NB4 (cell line): Measurements from ENCODE around the gene GAS7.

Experiments
- DNase-seq: peaks from one replicate; pipeline ENCODE4 v3.0.0; 2010; ENCODE audit warnings: low read depth
- H3K4me3 ChIP-seq: one replicate; pipeline ENCODE4 v1.5.1; 2011; ENCODE audit warnings: mild to moderate bottlenecking, low read depth, low read length, moderate library complexity
- MYC ChIP-seq: IDR thresholded peaks from 2 replicates; pipeline ENCODE4 v1.6.1; 2011; ENCODE audit warnings: low read depth, low read length
- POLR2A ChIP-seq: IDR thresholded peaks from 2 replicates; pipeline ENCODE4 v1.6.1; 2011; ENCODE audit warnings: mild to moderate bottlenecking; ENCODE audit not compliant: insufficient read length; ENCODE audit errors: extremely low read depth
- TF ChIP-seq, protein P1 (sequence below): IDR thresholded peaks from 2 replicates; pipeline ENCODE4 v1.6.1; 2011; ENCODE audit warnings: low read depth, low read length
- TF ChIP-seq, protein P2 (sequence below): IDR thresholded peaks from one replicate; pipeline ENCODE4 v1.5.1; 2012; ENCODE audit warnings: low read depth, low read length

The GAS7 gene

DNA sequence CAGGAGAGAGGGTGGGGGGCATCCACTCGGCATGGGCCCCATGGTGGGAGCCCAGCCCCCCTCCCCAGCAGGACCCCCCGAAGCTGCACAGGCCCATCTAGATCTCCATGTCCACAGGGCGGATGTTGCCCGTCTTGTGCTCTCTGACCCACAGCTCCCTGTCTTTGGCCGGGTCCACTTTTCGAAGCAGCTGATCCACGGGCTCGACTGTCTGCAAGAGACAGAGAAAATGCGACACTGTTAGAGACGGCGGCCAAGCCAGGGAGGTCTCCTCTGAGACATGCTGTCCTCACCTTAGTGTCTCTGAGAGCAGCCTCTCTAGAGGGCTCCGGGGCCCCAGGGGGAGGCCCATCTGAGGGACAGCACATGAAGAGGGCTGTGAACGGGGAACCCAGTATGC is 281.3 kb downstream of the GAS7 start:
- no peak for DNase-seq

DNA sequence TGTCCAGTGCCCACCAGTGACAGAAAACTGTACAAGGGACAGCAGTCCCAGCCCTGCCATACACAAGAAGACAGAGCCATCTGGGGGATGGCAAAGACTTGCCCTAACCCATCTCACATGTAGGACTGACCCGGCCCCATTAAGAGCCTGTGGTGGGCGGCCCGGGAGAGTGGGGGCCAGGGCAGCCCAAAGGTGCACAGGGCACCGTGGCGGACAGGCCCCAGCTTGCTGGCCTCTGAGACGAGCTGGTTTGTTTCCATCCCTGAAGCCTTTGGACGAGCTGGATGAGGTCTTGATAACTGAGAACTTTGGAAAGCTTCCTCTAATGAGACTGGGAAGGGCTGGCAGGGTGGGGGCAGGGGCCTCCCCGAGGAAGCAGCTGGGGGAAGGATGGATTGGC is 282.3 kb downstream of the GAS7 start:
- TF ChIP-seq POLR2A, result no peak
- TF ChIP-seq, protein P1, sequence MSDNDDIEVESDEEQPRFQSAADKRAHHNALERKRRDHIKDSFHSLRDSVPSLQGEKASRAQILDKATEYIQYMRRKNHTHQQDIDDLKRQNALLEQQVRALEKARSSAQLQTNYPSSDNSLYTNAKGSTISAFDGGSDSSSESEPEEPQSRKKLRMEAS, result no peak
- no peak for TF ChIP-seq MYC
- TF ChIP-seq, protein P2, sequence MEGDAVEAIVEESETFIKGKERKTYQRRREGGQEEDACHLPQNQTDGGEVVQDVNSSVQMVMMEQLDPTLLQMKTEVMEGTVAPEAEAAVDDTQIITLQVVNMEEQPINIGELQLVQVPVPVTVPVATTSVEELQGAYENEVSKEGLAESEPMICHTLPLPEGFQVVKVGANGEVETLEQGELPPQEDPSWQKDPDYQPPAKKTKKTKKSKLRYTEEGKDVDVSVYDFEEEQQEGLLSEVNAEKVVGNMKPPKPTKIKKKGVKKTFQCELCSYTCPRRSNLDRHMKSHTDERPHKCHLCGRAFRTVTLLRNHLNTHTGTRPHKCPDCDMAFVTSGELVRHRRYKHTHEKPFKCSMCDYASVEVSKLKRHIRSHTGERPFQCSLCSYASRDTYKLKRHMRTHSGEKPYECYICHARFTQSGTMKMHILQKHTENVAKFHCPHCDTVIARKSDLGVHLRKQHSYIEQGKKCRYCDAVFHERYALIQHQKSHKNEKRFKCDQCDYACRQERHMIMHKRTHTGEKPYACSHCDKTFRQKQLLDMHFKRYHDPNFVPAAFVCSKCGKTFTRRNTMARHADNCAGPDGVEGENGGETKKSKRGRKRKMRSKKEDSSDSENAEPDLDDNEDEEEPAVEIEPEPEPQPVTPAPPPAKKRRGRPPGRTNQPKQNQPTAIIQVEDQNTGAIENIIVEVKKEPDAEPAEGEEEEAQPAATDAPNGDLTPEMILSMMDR, result no peak
- no peak overlapping the region for H3K4me3 ChIP-seq
- DNase-seq, result no peak

More for the DNA sequence above, 281.3 kb downstream of the GAS7 start:
- TF ChIP-seq MYC, result no peak
- no peak for TF ChIP-seq POLR2A
- TF ChIP-seq, protein P2, result no peak
- TF ChIP-seq, protein P1, result no peak
- no peak overlapping the region for H3K4me3 ChIP-seq

DNA sequence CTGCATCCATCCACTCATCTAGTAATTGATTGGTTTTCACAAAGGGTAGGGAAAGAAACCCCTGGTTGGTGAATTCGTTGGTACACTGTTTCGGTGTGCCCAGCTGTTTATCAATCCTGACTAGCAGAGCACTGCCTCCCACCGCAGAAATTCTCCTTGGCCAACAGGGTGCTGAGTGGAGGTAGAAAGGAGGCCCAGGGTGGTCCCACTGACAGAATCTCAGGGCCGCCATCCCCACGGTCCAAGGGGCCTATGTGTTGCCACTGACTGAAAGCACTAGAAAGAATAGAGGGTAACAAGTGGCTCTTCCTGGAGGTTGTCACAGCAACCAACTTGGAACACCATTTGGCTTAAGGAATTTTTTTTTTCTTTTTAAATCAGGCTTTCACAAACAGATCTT is 284.9 kb downstream of the GAS7 start:
- no peak overlapping the region for H3K4me3 ChIP-seq
- DNase-seq, result no peak
- TF ChIP-seq POLR2A, result no peak
- TF ChIP-seq, protein P1, result no peak
- TF ChIP-seq, protein P2, result no peak
- TF ChIP-seq MYC, result no peak

DNA sequence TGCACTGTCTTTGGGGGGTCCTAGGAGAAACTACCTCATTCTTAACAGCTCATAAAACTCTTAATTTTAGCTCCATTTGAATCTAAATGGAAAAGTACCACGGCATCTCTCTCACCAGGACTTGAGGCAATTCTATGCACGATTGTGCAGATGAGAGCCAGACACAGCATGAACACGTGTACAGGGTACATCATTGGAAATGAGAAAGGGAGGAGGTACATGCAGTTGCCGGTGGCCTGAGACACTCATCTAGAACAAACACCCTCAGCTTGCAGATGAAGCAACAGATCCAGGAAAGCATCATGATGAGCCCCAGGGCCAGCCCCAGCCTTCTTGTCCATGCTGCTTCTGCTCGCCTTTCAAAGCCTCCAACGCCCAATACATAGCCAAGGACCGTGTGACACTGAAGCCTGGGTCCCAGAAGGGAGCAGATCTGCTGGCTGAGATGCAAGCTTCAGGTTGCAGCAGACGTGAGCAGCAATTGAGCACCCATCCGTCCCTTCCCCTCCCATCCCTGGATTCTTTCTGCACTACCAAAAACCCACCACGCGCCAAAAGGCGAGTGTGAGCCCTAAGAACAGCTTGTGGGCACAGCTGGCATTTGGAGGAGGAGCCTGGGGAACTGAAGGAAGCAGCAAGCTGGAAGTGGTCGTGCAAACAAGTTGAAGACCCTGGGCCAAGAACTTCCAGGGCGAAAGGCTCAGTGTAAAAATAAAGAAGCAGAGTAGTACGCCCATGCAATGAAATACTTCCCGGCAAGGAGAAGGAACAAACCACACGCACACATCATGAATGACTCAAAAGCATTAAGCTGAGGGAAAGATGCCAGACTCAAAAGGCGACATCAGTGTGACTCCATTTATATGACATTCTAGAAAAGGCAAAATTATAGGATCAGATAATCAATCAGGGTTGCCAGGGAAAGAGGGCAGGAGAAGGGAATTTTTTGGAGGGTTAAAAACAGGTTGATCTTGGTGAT is 286.0 kb downstream of the GAS7 start:
- no peak for DNase-seq
- no peak overlapping the region for H3K4me3 ChIP-seq
- no peak for TF ChIP-seq POLR2A
- no peak for TF ChIP-seq MYC
- TF ChIP-seq, protein P2, result no peak
- TF ChIP-seq, protein P1, result no peak

DNA sequence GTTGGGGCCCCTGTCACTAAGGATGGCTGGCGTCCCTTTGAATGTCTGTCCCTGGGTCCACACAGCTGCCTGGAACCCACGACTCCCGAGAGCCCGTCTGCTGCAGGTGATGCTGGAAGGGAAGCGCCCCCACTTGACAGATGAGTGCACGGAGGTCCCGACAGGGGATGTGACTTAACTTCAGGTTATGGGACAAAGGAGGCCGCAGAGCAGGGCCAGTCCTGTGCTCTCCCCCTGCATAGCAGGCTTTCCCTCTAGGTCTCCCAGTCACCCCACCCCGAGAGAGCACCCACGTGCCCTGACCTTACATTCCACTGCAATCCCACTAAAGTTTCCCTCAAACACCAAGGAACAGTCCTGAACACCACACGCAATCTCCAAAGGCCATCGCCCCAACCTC is 287.3 kb downstream of the GAS7 start:
- no peak overlapping the region for H3K4me3 ChIP-seq
- DNase-seq, result no peak
- TF ChIP-seq, protein P1, result no peak
- TF ChIP-seq, protein P2, result no peak
- no peak for TF ChIP-seq POLR2A
- TF ChIP-seq MYC, result no peak
